Fibroblast of the aortic adventitia (primary cell): Measurements from ENCODE around the gene ALCAM. TPM values are rescaled to one million over a fixed set of nuclear protein-coding genes. Genes with fewer than 3 reads are reported as not detected.

Experiments used
- DNase-seq: peaks from one replicate; pipeline ENCODE4 v3.0.0-alpha.2; 2010; ENCODE audit warnings: low read depth
- H3K4me3 ChIP-seq: 2 replicates; pipeline ENCODE4 v1.5.1; 2011; ENCODE audit warnings: low read depth, mild to moderate bottlenecking, control low read depth, low read length, moderate library complexity
- CTCF ChIP-seq: IDR thresholded peaks from 2 replicates; pipeline ENCODE4 v1.5.1; 2011; ENCODE audit warnings: mild to moderate bottlenecking, low read length, control low read depth, inconsistent platforms; ENCODE audit not compliant: insufficient read depth
- total RNA-seq: library from RNA; depleted of rRNA; stranded (reverse); fragments of >200 nt; gene quantifications from 2 replicates; pipeline ENCODE4 v1.2.3, GENCODE V29; 2012; ENCODE audit warnings: low replicate concordance

ALCAM gene
- total RNA-seq, 1 donor: 203 TPM

- TF ChIP-seq CTCF: no peak
- peak; percentile 77 for DNase-seq
- no peak overlapping the region for H3K4me3 ChIP-seq
These were observed 4.6 kb upstream of the ALCAM start for GRCh38 chr3:105362021-105362665.

GRCh38 chr3:105364128-105364527 lies 2.6 kb upstream of the ALCAM start:
- no peak overlapping the region for H3K4me3 ChIP-seq
- peak; percentile 60 for DNase-seq
- TF ChIP-seq CTCF: no peak

- no peak for TF ChIP-seq CTCF
- peak overlapping the region; percentile 96 for H3K4me3 ChIP-seq
- no peak for DNase-seq
These were observed 1.7 kb upstream of the ALCAM start for GRCh38 chr3:105365081-105365390.

- peak; percentile 3 for TF ChIP-seq CTCF
- peak; percentile 82 for DNase-seq
- H3K4me3 ChIP-seq: peak overlapping the region; percentile 96
These were observed 1.1 kb upstream of the ALCAM start for GRCh38 chr3:105365391-105366325.

- no peak for DNase-seq
- no peak for TF ChIP-seq CTCF
- peak overlapping the region; percentile 96 for H3K4me3 ChIP-seq
These were observed 325 bp downstream of the ALCAM start for GRCh38 chr3:105367063-105367405.

GRCh38 chr3:105367406-105368213 lies 901 bp downstream of the ALCAM start:
- DNase-seq: peak; percentile 75
- peak; percentile 36 for TF ChIP-seq CTCF
- peak overlapping the region; percentile 96 for H3K4me3 ChIP-seq
